Measurements from ENCODE around the gene ZNF341.

Gene ZNF341

DNA sequence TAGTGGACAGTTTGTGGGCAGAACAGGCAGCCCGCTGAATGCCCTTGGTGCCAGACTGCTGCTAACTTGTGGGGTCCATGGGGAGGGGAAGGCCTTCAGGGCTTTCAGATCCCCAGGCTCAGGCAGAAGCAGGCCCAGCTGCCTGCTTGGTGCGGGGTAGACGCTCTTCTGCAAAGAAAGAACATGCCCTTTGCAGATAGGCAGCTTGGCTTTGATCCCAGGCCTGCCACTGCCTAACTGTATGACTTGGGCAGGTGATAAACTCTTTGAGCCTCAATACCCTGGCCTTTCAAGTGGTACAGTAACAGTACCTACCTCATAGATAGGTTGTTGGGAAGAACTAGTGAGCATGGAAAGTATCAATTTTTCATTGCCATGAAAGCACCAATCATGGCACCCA, 107.8 kb downstream of the ZNF341 start:
- in situ Hi-C loops (cut with MboI; ENCODE audit: low sequenced_read_pairs): no loop called here

DNA sequence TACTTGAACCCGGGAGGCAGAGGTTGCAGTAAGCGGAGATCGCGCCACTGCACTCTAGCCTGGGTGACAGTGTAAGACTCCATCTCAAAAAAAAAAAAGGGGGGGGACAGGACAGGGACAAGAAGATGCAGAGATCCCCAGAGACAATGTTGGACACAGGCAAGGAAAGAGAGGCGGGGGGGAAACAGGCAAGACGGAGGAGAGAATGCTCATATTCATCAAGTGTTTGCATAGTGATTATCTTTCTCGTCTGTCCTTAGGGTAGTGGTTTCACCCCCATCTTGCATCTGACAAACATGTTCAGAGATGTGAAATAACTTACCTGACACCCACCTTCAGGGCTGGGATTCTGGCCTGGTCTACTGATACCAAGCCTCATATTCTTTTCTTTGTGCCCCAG, 108.4 kb downstream of the ZNF341 start:
- in situ Hi-C loops (cut with MboI; ENCODE audit: low sequenced_read_pairs): no loop called here

DNA sequence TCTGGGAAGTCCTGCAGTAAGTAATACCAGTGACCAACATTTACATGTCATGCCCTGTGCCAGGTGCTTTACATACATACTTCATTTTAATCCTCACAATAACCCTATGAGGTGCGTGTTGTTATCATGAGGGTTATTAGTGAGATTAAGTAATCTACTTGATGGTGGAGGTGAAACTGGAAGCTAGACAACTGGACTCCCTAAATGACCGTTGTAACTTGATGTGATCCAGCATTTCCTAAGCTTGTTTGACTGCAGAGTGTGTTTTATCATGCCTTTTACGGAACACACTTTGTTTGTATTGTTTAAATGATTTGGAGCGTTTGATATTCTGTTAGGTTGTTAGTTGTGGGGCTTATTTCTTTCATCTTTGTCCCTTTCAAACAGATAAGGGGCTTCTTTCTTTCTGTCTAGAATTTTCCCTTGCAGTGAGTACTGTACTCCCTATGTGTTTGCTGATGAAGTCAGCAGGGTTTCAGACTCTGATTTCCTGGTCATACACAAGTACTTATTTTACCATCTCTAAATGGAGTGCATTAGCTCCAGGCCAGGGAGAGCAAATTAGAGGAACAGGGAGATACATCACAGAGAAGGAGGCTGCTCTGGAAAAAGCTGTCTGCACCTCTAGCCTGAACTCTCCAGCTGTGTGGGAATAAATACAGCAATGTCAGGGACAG, 109.1 kb downstream of the ZNF341 start:
- in situ Hi-C loops (cut with MboI; ENCODE audit: low sequenced_read_pairs): no loop called here

DNA sequence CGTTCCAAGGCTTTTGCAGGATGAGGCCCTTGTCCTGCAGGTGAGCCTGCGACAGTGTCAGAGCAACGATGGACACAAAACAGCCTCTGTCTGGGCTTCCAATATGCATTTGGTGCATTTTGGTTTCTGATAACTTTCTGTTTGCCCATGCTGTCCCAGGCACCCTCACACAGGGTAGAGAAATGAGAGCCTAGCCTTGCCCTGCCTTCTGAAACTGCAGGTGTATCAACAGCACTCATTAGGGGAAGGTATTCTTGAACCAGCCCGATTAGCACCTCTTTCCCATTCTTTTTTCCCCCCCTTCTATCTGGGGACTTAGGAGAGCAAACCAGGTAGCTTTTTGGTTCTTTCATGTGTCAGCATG, 109.6 kb downstream of the ZNF341 start:
- in situ Hi-C loops (cut with MboI; ENCODE audit: low sequenced_read_pairs): no loop called here
